ENCODE results near the gene TCFL5. TPM values are rescaled to one million over a fixed set of nuclear protein-coding genes. Genes with fewer than 3 reads are reported as not detected.

Gene TCFL5
- polyA plus RNA-seq, 1 donor = 12.6 TPM

DNA sequence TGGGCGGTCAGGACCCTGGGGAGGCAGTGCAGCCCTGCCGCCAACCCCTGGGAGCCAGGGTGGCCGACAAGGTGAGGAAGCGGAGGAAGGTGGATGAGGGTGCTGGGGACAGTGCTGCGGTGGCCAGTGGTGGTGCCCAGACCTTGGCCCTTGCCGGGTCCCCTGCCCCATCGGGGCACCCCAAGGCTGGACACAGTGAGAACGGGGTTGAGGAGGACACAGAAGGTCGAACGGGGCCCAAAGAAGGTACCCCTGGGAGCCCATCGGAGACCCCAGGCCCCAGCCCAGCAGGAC is 48.8 kb downstream of the TCFL5 start:
- DNase-seq = no peak

- no peak for DNase-seq
Observed at GRCh38 chr20:62812181-62812906, 49.3 kb downstream of the TCFL5 start.

DNA sequence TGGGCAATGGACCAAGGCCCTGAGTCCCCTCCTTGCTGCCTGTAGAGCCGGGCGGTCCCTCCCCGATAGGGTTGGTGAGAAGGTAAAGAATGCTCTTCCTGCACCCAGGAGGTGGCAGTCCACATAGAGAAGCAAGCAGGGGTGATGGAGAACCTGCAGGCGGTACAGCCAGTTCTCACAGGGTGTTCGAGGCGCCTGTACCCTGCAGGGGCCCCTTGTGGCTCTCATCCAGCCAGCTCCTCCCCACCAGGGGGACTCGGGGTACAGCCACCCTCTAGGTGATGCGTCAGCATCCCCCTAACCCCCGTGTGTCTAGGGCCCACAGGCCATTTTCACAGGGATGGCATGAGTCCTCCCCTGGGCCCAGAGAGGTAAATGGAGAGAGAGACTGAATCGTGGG is 49.9 kb downstream of the TCFL5 start:
- DNase-seq = no peak

DNA sequence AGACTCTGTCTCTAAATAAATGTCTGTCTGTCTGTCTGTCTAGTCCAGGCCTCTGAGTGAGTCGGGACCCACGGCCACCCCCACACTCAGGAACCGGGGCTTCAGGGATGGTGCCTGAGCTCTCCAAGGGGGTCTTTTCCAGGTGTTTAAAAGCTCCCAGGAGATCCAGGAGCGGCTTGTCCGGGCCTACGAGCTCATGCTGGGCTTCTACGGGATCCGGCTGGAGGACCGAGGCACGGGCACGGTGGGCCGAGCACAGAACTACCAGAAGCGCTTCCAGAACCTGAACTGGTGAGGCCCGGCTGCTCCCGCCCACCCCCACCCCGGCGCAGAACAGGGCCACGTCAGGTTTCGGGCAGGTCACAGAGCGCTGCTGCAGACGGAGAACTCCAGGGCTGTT is 50.3 kb downstream of the TCFL5 start:
- no peak for DNase-seq

DNA sequence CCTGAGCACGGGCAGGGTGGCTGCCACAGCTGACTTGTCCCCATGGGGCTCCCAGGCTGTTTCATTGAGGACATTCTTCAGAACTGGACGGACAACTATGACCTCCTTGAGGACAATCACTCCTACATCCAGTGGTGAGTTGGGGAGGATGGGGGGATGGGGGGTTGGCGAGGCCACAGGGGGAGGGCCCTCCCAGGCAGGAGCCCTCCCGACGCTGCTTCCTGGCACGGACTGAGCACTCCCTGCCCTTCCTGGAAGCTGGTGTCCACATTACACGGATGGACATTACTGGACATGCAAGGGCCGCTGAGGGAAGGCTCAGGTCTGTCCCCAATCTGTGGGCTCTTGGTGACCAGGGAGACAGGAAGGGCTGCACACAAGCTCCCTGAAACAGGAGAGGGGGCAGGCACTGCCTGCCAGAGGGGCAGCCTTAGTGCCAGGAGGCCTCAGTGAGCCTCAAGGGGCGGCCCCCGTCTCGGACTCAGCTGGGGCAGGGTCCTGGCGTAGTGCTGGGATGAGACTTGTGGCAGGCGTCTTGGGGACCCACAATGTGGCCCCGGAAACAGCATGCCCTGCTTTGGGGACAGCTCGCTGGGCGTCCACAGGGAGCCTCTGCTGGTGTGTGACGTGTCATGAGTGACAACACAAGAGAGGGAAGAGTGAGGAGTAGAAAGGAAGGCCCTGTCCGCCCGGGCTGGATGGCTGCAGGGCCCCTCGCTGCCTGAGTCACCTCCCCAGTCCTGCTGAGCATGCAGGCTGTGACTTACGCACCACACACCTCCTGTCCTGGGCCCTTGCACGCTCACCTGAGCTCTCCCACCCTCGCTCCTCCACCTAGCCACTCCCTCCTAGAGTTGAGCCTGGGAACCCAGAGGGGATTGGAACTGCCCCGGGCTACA is 51.8 kb downstream of the TCFL5 start:
- no peak for DNase-seq

GRCh38 chr20:62808211-62808865 is 53.3 kb downstream of the TCFL5 start:
- DNase-seq = no peak

DNA sequence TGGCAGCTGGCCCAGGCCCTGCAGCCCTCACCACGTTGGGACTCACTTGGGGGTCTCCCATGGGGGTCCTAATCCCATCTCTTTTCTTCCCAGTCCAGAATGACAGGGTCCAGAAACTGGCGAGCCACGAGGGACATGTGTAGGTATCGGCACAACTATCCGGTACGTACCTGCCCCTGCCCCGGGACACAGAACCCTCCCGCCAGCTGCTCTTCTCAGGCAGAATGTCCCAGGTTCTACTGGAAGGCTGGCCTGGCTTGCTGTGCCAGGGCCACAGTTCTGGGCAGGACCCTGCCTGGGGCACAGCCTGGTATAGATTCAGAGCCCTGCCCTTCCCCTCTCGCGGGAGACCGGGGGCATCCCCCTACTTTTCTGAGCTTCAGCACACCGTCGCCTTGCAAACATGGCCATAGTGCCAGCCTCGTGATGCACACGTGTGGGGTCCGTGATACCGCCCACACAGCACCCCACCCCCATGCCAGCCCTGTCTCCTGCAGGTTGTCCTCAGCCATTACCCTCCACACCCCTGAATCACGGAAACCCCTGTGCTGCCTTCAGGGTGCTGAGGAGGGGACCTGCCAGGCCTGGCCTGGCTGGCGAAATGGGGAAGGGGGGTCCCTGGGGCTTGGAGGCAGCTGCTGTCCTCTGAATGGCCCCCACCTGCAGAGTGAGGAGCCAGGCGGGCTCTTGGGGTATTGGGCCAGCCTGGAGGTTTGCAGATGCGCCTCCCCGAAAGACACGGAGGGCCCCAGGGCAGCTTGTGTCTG is 54.0 kb downstream of the TCFL5 start:
- DNase-seq = no peak

- no peak for DNase-seq
Observed at GRCh38 chr20:62806383-62807050, 55.1 kb downstream of the TCFL5 start.

DNA sequence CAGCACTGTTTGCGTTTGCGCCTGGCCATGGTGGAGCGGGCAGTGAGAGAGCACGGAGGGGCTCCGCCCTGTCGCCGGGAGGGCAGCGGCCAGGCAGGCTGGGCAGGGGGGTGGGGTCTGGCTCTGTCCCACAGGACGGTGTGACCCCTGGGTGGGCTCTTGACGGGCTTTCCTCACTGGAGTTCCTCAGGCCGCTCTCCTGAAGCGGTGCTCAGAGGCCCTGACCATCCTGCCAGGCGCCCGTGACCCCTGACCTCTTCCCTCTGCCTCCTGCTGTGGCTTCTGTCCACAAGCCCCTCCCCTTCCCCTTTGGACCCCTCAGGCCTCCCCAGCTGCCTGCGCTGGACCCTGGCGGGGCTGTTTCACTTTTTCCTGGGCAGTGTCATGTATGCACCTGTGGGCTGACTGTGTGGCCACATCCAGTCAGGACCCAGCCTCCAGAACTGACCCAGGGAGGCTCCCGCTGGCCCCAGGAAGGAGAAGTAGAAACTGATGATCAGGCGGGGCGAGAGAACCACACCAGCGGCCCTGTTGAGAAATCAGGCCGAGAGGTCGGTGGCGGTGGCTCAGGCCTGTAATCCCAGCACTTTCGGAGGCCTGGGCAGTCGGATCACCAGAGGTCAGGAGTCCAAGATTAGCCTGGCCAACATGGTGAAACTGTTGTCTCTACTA is 55.8 kb downstream of the TCFL5 start:
- no peak for DNase-seq

- DNase-seq = no peak
Observed at GRCh38 chr20:62805155-62805710, 56.4 kb downstream of the TCFL5 start.

- no peak for DNase-seq
Observed at GRCh38 chr20:62804627-62805154, 56.9 kb downstream of the TCFL5 start, which contains the start of gene OGFR. TSS of gene OGFR (plus strand) at chr20:62804835. CDS start at chr20:62804860, 25 bp downstream.

DNA sequence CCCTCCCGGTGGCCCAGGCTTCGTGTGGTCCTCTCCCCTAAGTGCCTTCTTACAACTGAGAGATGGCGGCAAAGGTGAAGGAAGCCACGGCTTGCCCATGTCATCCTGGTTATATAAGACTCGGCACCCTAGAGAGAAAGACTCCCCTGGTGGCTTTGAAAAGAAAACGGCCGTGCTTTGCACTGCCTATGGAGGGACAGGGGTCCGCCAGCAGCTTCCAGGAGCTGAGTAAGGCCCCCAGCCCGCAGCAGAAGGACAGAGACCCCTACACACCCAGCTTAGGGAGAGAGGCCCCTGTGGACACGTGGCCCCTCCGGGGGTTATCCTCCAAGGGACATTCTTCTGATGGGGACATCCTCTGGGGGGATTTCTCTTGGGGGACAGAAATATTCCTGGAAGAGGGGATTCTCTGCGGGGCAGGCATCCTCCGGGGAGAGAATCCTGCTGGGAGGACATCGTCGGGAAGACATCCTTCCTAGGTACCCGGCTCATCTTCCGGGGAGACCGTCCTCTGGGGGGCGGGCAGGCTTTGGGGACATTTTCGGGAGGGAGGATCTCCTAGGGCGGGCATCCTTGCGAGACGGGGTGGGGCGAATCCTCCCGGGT is 57.5 kb downstream of the TCFL5 start:
- DNase-seq = no peak

DNA sequence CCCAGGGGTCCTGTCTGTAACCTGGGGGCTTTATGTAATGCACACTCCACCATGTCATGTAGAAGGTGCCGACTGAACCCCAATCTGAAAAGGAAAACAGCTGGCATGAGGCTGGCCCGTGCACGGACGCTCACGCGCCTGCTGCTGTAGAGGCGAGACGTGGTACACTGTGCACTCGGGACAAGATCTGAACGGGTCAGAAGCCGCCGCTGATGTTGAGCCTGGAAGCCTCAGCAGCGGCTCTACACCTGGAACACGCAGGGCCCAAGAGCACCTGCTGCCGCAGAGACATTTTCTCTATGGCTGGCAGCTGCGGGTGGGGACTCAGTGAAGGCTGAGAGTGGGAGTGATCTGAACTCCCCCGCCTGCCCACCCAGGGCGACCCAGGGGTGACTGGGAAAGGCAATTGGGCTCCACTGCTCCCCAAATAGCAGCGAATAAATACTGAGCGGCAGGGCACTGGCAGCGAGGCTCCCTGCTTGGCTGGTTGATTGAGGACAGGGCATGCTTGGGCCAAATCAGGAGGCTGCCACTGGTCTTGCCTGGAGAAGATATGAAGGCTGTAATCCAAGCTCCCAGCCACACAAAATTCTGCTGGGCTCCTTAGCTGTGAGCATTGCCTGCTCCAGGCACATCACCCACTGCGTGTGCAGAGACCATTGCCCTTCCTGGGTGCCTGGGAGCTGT is 59.5 kb downstream of the TCFL5 start:
- DNase-seq = no peak

DNA sequence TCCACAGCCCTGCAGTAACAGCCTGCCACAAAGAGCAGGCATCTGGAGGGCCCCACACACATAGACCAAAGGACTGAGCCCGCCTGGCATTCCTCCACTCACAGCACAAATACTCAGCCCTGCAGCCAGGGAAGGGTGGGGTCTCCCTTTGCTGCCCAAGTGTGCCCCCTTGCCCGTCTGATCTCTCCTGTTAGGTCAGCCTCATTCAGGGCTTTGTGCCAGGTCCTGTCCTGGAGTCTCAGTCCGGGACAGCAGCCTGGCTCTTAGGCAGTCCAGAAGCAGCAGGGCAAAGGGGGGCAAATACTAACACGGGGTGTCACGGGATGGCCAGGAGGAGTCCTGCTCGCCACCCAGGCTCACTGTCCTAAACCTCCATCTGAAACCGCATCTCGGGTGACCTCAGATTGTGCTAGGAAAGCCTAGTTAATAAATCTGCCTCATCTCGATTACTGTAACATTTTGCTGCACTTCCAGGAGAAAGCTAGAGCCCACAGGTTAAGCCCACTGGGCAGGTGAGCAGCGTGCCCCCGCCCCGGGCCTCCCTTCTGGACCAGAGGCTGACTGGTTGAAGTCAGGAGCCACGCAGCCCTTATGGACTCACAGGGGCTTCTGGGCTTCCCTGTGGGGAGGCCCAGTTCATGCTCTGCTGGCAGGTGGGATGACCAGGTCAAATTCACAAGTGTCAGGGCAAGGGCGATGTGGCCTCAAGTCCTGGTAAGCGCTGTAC is 60.2 kb downstream of the TCFL5 start:
- DNase-seq = no peak

- no peak for DNase-seq
Observed at GRCh38 chr20:62800314-62801259, 61.0 kb downstream of the TCFL5 start.

- DNase-seq = no peak
Observed at GRCh38 chr20:62799873-62800272, 61.7 kb downstream of the TCFL5 start.

- DNase-seq = no peak
Observed at GRCh38 chr20:62799459-62799858, 62.2 kb downstream of the TCFL5 start.
